IgD-negative memory B cell (primary cell): ENCODE data around the gene RPLP2. TPM values are rescaled to one million over a fixed set of nuclear protein-coding genes. Genes with fewer than 3 reads are reported as not detected.
A peak's percentile ranks its signal among the peaks of the same experiment; 100 is the strongest.

ENCODE experiments used
- H3K27ac Mint-ChIP-seq, 3 donors: one replicate each; pipeline ENCODE4 v1.8.0; 2020 to 2022; ENCODE audit warnings: mild to moderate bottlenecking in 3 of 3, mixed read lengths in 3 of 3, moderate library complexity in 1 of 3
- H3K27me3 Mint-ChIP-seq: one replicate; pipeline ENCODE4 v1.8.0; 2021; ENCODE audit warnings: mixed read lengths
- H3K36me3 Mint-ChIP-seq: one replicate; pipeline ENCODE4 v1.8.0; 2020; ENCODE audit warnings: mild to moderate bottlenecking, mixed read lengths
- H3K4me1 Mint-ChIP-seq, 3 donors: one replicate each; pipeline ENCODE4 v1.8.0; 2020 to 2022; ENCODE audit warnings: mixed read lengths in 3 of 3, mild to moderate bottlenecking in 1 of 3
- H3K4me3 Mint-ChIP-seq, 4 donors: one replicate each; pipeline ENCODE4 v1.8.0; 2020 to 2022; ENCODE audit warnings: mild to moderate bottlenecking in 4 of 4, mixed read lengths in 4 of 4, moderate library complexity in 3 of 4
- H3K9me3 Mint-ChIP-seq, 3 donors: one replicate each; pipeline ENCODE4 v1.8.0; 2020 to 2021; ENCODE audit warnings: mixed read lengths in 3 of 3, mild to moderate bottlenecking in 1 of 3
- polyA plus RNA-seq: library from polyadenylated mRNA; unstranded; fragments of 300-500 nt; fragmentation: Illumina TruSeq; gene quantifications from one replicate; pipeline ENCODE4 v1.2.3, GENCODE V29; 2021

The RPLP2 gene
- polyA plus RNA-seq, 1 donor from 2014 or later = 4,588 TPM

GRCh38 chr11:819129-819931, 9.6 kb downstream of the RPLP2 start:
- H3K4me1 Mint-ChIP-seq = peaks cover 5 to 9% (median 7%) of the 10 kb centered on the region in 3 donors
- H3K9me3 Mint-ChIP-seq = no peaks in the 10 kb centered on the region
- peaks cover 1% of the 10 kb centered on the region for H3K36me3 Mint-ChIP-seq
- no peaks in the 10 kb centered on the region for H3K27me3 Mint-ChIP-seq
- peak overlapping the region in 2 of 3 donors; percentile 81 to 99 for H3K27ac Mint-ChIP-seq
- H3K4me3 Mint-ChIP-seq = peak overlapping the region; percentile 85 to 100 (median 92)

- Mint-ChIP-seq H3K9me3 (no peaks in the 10 kb centered on the region), H3K4me1 (peaks cover 5 to 9% (median 7%) of the 10 kb centered on the region in 3 donors), H3K27ac (peak overlapping the region in 2 of 3 donors; percentile 81 to 99), H3K27me3 (no peaks in the 10 kb centered on the region), H3K36me3 (peaks cover 1% of the 10 kb centered on the region), H3K4me3 (peak overlapping the region; percentile 85 to 100 (median 92))
Observed at GRCh38 chr11:819943-820649, 10.3 kb downstream of the RPLP2 start.

GRCh38 chr11:820655-821511, 11.1 kb downstream of the RPLP2 start:
- Mint-ChIP-seq H3K4me1 (peaks cover 5 to 9% (median 7%) of the 10 kb centered on the region in 3 donors), H3K36me3 (peaks cover 1% of the 10 kb centered on the region), H3K9me3 (no peaks in the 10 kb centered on the region), H3K27ac (peak overlapping the region in 1 of 3 donors; percentile 99), H3K4me3 (peak overlapping the region; percentile 85 to 100 (median 92)), H3K27me3 (no peaks in the 10 kb centered on the region)

- peaks cover 1% of the 10 kb centered on the region for H3K36me3 Mint-ChIP-seq
- H3K27me3 Mint-ChIP-seq = no peaks in the 10 kb centered on the region
- H3K4me3 Mint-ChIP-seq = peak overlapping the region in 3 of 4 donors; percentile 9 to 100 (median 17)
- peaks cover 5 to 11% (median 10%) of the 10 kb centered on the region in 3 donors for H3K4me1 Mint-ChIP-seq
- H3K9me3 Mint-ChIP-seq = no peaks in the 10 kb centered on the region
- peak overlapping the region in 1 of 3 donors; percentile 67 for H3K27ac Mint-ChIP-seq
Observed at GRCh38 chr11:821512-822371, 12.0 kb downstream of the RPLP2 start.

GRCh38 chr11:823441-824291, 13.9 kb downstream of the RPLP2 start:
- Mint-ChIP-seq H3K36me3 (peaks cover 3% of the 10 kb centered on the region), H3K9me3 (no peaks in the 10 kb centered on the region), H3K4me3 (no peak overlapping the region), H3K27me3 (peaks cover 1% of the 10 kb centered on the region), H3K27ac (peak overlapping the region in 1 of 3 donors; percentile 45), H3K4me1 (peaks cover 13 to 18% (median 16%) of the 10 kb centered on the region in 3 donors)

- Mint-ChIP-seq H3K27ac (no peak overlapping the region), H3K27me3 (peaks cover 5% of the 10 kb centered on the region), H3K36me3 (peaks cover 3% of the 10 kb centered on the region), H3K9me3 (no peaks in the 10 kb centered on the region), H3K4me1 (peaks cover 13 to 25% (median 23%) of the 10 kb centered on the region in 3 donors), H3K4me3 (no peak overlapping the region)
Observed at GRCh38 chr11:824292-824880, 14.6 kb downstream of the RPLP2 start.

GRCh38 chr11:824942-825341, 15.2 kb downstream of the RPLP2 start:
- Mint-ChIP-seq H3K27ac (no peak overlapping the region), H3K4me1 (peaks cover 11 to 27% (median 25%) of the 10 kb centered on the region in 3 donors), H3K27me3 (peaks cover 5% of the 10 kb centered on the region), H3K9me3 (no peaks in the 10 kb centered on the region), H3K4me3 (peak overlapping the region in 1 of 4 donors; percentile 29), H3K36me3 (peaks cover 3% of the 10 kb centered on the region)

- H3K4me3 Mint-ChIP-seq = peak overlapping the region in 1 of 4 donors; percentile 88
- peaks cover 3% of the 10 kb centered on the region for H3K36me3 Mint-ChIP-seq
- peaks cover 8 to 27% (median 25%) of the 10 kb centered on the region in 3 donors for H3K4me1 Mint-ChIP-seq
- H3K27me3 Mint-ChIP-seq = peaks cover 5% of the 10 kb centered on the region
- H3K27ac Mint-ChIP-seq = no peak overlapping the region
- H3K9me3 Mint-ChIP-seq = no peaks in the 10 kb centered on the region
Observed at GRCh38 chr11:825366-826226, 15.8 kb downstream of the RPLP2 start.

GRCh38 chr11:826227-826621, 16.5 kb downstream of the RPLP2 start:
- Mint-ChIP-seq H3K36me3 (peaks cover 3% of the 10 kb centered on the region), H3K4me3 (peak overlapping the region; percentile 80 to 91 (median 88)), H3K9me3 (no peaks in the 10 kb centered on the region), H3K4me1 (peaks cover 8 to 21% (median 20%) of the 10 kb centered on the region in 3 donors), H3K27ac (peak overlapping the region in 2 of 3 donors; percentile 71 to 93), H3K27me3 (peaks cover 5% of the 10 kb centered on the region)

- peaks cover 11 to 21% (median 20%) of the 10 kb centered on the region in 3 donors for H3K4me1 Mint-ChIP-seq
- no peaks in the 10 kb centered on the region for H3K9me3 Mint-ChIP-seq
- H3K4me3 Mint-ChIP-seq = peak overlapping the region; percentile 80 to 91 (median 88)
- peaks cover 3% of the 10 kb centered on the region for H3K36me3 Mint-ChIP-seq
- peak overlapping the region in 2 of 3 donors; percentile 71 to 93 for H3K27ac Mint-ChIP-seq
- peaks cover 7% of the 10 kb centered on the region for H3K27me3 Mint-ChIP-seq
Observed at GRCh38 chr11:826836-827145, 17.0 kb downstream of the RPLP2 start.

- H3K27ac Mint-ChIP-seq = peak overlapping the region in 2 of 3 donors; percentile 49 to 84
Observed at GRCh38 chr11:827146-827896, 17.6 kb downstream of the RPLP2 start.

GRCh38 chr11:827897-828192, 18.1 kb downstream of the RPLP2 start, which contains the start of gene CRACR2B:
TSS of gene CRACR2B (plus strand) at chr11:827919. CDS start at chr11:828608, 689 bp downstream.
- peaks cover 12 to 20% (median 18%) of the 10 kb centered on the region in 3 donors for H3K4me1 Mint-ChIP-seq
- peaks cover 3% of the 10 kb centered on the region for H3K36me3 Mint-ChIP-seq
- peak within 1 kb of the TSS; percentile 83 to 98 (median 92) for H3K4me3 Mint-ChIP-seq
- H3K27me3 Mint-ChIP-seq = peaks cover 7% of the 10 kb centered on the region
- H3K27ac Mint-ChIP-seq = peak within 1 kb of the TSS in 2 of 3 donors; percentile 71 to 84
- no peaks in the 10 kb centered on the region for H3K9me3 Mint-ChIP-seq

More at GRCh38 chr11:827146-827896, 17.6 kb downstream of the RPLP2 start:
- H3K36me3 Mint-ChIP-seq = peaks cover 3% of the 10 kb centered on the region
- H3K9me3 Mint-ChIP-seq = no peaks in the 10 kb centered on the region
- peak overlapping the region; percentile 83 to 98 (median 90) for H3K4me3 Mint-ChIP-seq
- peaks cover 7% of the 10 kb centered on the region for H3K27me3 Mint-ChIP-seq
- peaks cover 12 to 20% (median 18%) of the 10 kb centered on the region in 3 donors for H3K4me1 Mint-ChIP-seq
